22Rv1 (cell line): ENCODE results near the gene FAM217A.

Experiments used
- H3K27ac ChIP-seq: fragments of 450-650 bp; 2 replicates; pipeline ENCODE4 v1.5.1; 2017
- ZFX ChIP-seq: fragments of 450-650 bp; IDR thresholded peaks from 2 replicates; pipeline ENCODE4 v1.6.1; 2017; ENCODE audit warnings: antibody characterized with exemption, borderline replicate concordance
- TF ChIP-seq, protein P1 (sequence below): fragments of 450-650 bp; IDR thresholded peaks from 2 replicates; pipeline ENCODE4 v1.5.1; 2017; ENCODE audit warnings: mild to moderate bottlenecking

Gene FAM217A

DNA sequence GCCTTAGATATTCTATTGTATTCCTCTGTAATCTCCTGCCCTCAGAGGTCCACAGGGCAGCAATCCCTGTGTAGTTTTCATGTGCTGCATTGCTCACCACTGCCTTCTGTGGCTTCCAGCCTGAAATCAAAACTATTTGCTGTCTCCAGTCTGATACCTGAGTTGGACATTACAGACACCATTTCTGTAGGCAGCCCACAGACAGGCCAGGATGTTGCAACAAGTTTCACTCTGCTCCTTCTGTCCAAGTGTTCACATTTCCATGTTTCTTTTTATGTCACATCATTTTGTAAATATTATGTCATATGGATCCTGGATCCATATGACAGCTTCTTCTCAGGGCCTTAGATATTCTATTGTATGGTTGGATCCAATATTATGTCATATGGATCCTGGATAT lies 34.7 kb upstream of the FAM217A start:
- TF ChIP-seq, protein P1, sequence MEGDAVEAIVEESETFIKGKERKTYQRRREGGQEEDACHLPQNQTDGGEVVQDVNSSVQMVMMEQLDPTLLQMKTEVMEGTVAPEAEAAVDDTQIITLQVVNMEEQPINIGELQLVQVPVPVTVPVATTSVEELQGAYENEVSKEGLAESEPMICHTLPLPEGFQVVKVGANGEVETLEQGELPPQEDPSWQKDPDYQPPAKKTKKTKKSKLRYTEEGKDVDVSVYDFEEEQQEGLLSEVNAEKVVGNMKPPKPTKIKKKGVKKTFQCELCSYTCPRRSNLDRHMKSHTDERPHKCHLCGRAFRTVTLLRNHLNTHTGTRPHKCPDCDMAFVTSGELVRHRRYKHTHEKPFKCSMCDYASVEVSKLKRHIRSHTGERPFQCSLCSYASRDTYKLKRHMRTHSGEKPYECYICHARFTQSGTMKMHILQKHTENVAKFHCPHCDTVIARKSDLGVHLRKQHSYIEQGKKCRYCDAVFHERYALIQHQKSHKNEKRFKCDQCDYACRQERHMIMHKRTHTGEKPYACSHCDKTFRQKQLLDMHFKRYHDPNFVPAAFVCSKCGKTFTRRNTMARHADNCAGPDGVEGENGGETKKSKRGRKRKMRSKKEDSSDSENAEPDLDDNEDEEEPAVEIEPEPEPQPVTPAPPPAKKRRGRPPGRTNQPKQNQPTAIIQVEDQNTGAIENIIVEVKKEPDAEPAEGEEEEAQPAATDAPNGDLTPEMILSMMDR = no peak
- TF ChIP-seq ZFX = no peak
- H3K27ac ChIP-seq = no peak overlapping the region

DNA sequence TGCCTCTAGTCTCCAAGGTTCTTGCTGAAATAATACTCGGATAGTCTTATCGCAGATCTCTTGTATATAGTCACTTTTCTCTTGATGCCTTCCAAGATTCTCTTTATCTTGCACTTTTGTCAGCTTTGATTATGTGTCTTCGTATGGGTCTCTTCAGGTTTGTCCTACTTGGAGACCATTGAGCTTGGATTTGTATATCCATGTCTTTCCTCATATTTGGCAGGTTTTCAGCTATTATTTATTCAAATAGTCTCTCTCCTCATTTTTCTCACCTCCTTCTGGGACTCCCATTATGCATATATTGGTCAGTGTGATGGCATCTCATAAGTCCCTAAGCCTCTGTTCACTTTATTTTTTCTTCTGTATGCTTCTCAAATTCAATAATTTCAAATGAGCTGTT lies 33.4 kb upstream of the FAM217A start:
- H3K27ac ChIP-seq = no peak overlapping the region
- TF ChIP-seq, protein P1 = no peak
- no peak for TF ChIP-seq ZFX

DNA sequence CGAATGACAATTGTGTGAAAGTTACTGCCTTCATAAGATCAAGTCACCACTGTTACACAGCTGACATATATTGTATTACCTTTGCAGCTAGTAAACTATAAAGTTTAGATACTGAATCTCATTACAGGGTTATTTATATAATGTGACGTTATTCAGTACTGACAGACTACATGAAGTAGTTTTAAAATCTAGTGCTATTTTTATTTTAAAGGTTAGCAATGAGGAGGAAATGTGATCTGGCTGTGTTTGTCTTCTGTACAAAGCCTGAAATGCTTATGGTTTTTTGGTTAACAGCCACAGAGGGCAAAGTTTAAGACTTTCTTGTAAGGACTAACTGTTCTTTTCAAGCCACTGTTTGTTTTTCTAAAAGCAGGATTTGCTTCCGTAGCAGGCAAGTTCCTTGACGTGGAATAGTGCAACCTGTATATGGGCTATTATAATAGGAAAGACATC lies 30.5 kb upstream of the FAM217A start:
- peak overlapping the region; percentile 62 for H3K27ac ChIP-seq

DNA sequence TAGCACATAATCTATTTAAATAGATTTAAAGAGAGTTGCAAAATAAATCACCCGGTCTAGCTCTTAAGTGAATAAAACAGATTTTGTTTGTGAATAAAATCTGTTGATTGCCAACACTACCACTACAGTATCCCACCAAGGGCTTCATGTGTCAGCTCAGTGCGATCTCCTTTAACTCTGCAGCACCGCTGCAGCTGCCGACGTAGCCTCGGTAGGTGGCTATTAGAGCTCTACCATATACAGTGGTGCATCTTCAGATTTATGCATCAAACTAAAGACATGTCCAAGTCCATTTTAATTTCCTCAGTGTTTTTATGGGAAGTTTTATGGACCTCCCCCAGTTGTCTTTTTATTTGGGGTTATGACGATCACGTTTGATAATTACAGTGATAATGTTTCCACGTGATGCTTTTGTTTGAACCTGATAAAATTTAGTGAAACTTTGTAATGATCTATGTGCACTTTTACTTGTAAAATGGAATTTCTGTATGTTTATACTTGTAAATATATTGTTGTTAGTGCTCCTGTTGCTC lies 29.7 kb upstream of the FAM217A start:
- TF ChIP-seq, protein P1 = no peak
- H3K27ac ChIP-seq = peak overlapping the region; percentile 62; the same call in 1 of the 2 replicates

DNA sequence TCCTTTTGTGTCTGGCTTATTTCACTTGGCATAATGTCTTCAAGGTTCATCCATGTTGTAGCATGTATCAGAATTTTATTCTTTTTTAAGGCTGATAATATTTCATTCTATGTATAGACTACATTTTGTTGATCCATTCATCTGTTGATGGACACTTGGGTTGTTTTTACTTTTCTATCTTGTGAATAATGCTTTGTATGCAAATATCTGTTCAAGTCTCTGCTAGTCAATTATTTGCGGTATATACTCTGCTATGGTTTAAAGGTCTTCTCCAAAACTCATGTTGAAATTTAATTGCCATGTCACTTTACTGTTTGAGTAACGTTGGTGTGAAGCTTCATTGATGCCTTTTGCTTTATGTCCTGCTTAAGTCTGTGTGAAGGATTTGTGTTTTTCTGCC lies 28.9 kb upstream of the FAM217A start:
- TF ChIP-seq, protein P1 = no peak
- TF ChIP-seq ZFX = no peak
- H3K27ac ChIP-seq = no peak overlapping the region

DNA sequence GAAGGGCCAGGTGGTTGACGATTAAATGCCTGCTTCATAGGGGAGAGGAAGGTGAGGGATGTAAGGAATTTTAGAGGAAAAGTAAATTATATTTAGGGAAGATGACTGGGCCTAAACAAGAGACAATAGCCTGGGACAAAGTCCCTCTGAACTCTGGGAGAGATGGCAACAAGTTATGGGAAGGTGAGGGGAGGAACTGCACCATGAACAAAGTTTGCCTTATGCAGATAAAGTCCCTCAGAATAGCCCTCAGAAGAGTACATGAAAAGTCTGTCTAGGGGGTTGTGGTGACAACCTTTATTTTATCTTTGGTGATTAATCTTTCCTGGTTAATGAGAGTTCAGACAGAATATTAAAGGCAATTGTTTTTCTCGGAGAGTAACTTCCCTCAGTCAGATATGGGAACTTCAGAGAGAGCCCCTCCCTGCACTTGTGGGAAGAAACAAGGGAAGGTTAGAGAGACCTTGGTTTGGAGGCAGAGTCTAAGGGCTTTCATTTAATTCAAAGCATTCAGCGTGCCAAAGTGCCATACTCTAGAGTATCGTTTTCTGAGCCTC lies 27.1 kb upstream of the FAM217A start:
- no peak overlapping the region for H3K27ac ChIP-seq
- no peak for TF ChIP-seq ZFX
- TF ChIP-seq, protein P1 = no peak

DNA sequence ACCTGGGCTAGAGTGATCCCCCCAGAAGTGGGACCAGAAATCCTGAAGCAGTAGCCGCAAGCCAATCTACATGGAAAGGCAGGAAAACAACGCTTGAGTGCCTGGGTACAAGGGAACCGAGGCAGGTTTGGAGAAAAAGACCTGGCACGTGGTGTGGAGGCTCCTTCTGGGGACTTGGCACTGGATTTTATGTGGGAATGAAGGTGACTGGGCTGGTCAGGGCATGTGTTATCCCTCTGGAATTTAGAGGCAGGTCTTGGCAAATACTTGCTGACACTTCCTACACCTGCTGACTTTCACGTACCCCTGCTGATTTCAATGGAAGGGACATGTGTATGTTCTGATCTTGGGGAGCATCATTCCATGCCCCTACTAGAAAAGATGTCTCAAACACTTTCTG lies 25.0 kb upstream of the FAM217A start:
- H3K27ac ChIP-seq = no peak overlapping the region
- TF ChIP-seq ZFX = no peak
- TF ChIP-seq, protein P1 = no peak

DNA sequence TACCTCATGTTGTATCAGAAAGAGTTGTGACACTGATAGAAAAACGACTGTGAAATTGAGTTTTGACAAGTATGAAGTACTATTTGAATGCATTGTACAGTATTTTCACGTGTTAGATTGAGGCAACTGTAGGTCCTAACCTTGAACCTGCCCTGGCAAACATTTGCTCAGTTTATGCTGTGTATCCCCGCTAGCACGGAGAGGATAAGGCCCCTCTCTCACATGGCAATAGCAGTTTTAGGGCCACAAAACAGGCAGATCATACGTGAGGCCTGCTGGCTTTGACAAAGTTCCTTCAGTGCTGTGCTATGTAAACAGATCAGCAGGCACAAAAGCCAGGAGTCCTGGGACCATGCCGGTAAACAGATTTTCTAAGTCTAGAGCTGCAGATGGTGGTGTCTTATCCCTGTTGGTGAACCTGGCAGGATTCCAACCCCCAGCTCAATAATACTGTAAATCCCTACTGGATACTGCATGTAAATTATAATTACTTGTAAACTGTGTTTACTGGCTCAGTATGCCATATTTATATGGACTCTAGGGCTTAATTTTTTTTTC lies 23.8 kb upstream of the FAM217A start:
- H3K27ac ChIP-seq = peak overlapping the region; percentile 40

More for the DNA sequence above, 23.8 kb upstream of the FAM217A start:
- TF ChIP-seq, protein P1 = no peak
